IPS DF 6.9 (cell line): Measurements from ENCODE around the gene AK9.
"Not testable (repeated sequence)": the region's sequence is repeated elsewhere in the genome, so short reads cannot be mapped to it uniquely, and the experiment has no call there.

ENCODE experiments used
- DNase-seq: peaks from one replicate; pipeline ENCODE4 v3.0.0-alpha.2; 2013; ENCODE audit warnings: low read depth, low spot score
- H3K27ac ChIP-seq: one replicate; pipeline ENCODE4 v1.5.1; 2013; ENCODE audit warnings: low read length, control low read depth
- H3K27me3 ChIP-seq: 2 replicates; pipeline ENCODE4 v1.6.1; 2013; ENCODE audit warnings: mild to moderate bottlenecking, low read length; ENCODE audit not compliant: control insufficient read depth, insufficient read depth
- H3K36me3 ChIP-seq: 2 replicates; pipeline ENCODE4 v1.6.1; 2013; ENCODE audit warnings: low read length; ENCODE audit not compliant: control insufficient read depth, insufficient read depth
- H3K4me1 ChIP-seq: 2 replicates; pipeline ENCODE4 v1.6.1; 2013; ENCODE audit warnings: low read length; ENCODE audit not compliant: control insufficient read depth, insufficient read depth
- H3K4me3 ChIP-seq: 2 replicates; pipeline ENCODE4 v1.5.1; 2013; ENCODE audit warnings: mild to moderate bottlenecking, low read length
- H3K9me3 ChIP-seq: 2 replicates; pipeline ENCODE4 v1.6.1; 2013; ENCODE audit warnings: low read length, inconsistent platforms; ENCODE audit not compliant: control insufficient read depth, insufficient read depth
- WGBS: extraction: QIAGEN DNeasy Blood & Tissue Kit; methylation state at CpG from one replicate; pipeline ENCODE4 v1.1.7; 2013; ENCODE audit warnings: mixed read lengths, missing lambda C conversion rate; ENCODE audit not compliant: insufficient read length, insufficient coverage; 5-methylcytosine and 5-hydroxymethylcytosine counted together

Gene AK9

GRCh38 chr6:109701221-109701620 lies 10.2 kb upstream of the AK9 start:
- Histone ChIP-seq H3K9me3 (no peaks in the 10 kb centered on the region), H3K27ac (no peak overlapping the region), H3K27me3 (no peaks in the 10 kb centered on the region), H3K4me1 (peaks cover 7% of the 10 kb centered on the region; the same call in 1 of the 2 replicates), H3K36me3 (no peaks in the 10 kb centered on the region), H3K4me3 (no peak overlapping the region)
- WGBS = no CpG with 5 or more reads among the region's 4 CpGs
- no peak for DNase-seq

- Histone ChIP-seq H3K9me3 (no peaks in the 10 kb centered on the region), H3K27ac (no peak overlapping the region), H3K4me1 (0 out of 2 replicates have a peak, but pooled peaks cover 3% of the 10 kb centered on the region), H3K4me3 (no peak overlapping the region), H3K27me3 (no peaks in the 10 kb centered on the region), H3K36me3 (no peaks in the 10 kb centered on the region)
- no peak for DNase-seq
- 100% methylated on average over 2 of the region's 5 CpGs for WGBS
These were observed 5.4 kb upstream of the AK9 start for GRCh38 chr6:109696355-109696754.

GRCh38 chr6:109695468-109695867 lies 4.5 kb upstream of the AK9 start:
- H3K27ac ChIP-seq = no peak overlapping the region
- no CpG with 5 or more reads among the region's 4 CpGs for WGBS
- DNase-seq = no peak

GRCh38 chr6:109693111-109693510 lies 2.1 kb upstream of the AK9 start:
- no peak for DNase-seq
- Histone ChIP-seq H3K27me3 (no peaks in the 10 kb centered on the region), H3K4me3 (no peak overlapping the region), H3K4me1 (0 out of 2 replicates have a peak, but pooled peaks cover 2% of the 10 kb centered on the region), H3K36me3 (no peaks in the 10 kb centered on the region), H3K9me3 (no peaks in the 10 kb centered on the region), H3K27ac (no peak overlapping the region)

More at GRCh38 chr6:109695468-109695867, 4.5 kb upstream of the AK9 start:
- H3K36me3 ChIP-seq = no peaks in the 10 kb centered on the region
- no peaks in the 10 kb centered on the region for H3K27me3 ChIP-seq
- no peak overlapping the region for H3K4me3 ChIP-seq
- H3K9me3 ChIP-seq = no peaks in the 10 kb centered on the region
- H3K4me1 ChIP-seq = no peaks in the 10 kb centered on the region

GRCh38 chr6:109690373-109690736 lies 647 bp downstream of the AK9 start:
- Histone ChIP-seq H3K27ac (no peak overlapping the region), H3K9me3 (no peaks in the 10 kb centered on the region), H3K4me1 (0 out of 2 replicates have a peak, but pooled peaks cover 2% of the 10 kb centered on the region), H3K27me3 (no peaks in the 10 kb centered on the region), H3K36me3 (no peaks in the 10 kb centered on the region), H3K4me3 (peak overlapping the region; percentile 86)
- DNase-seq = peak; percentile 61
- WGBS = no CpG with 5 or more reads among the region's 24 CpGs

GRCh38 chr6:109687271-109687761 lies 3.7 kb downstream of the AK9 start:
- H3K27me3 ChIP-seq = no peaks in the 10 kb centered on the region
- 0 out of 2 replicates have a peak, but pooled peaks cover 2% of the 10 kb centered on the region for H3K4me1 ChIP-seq
- no CpG with 5 or more reads among the region's 2 CpGs for WGBS
- H3K9me3 ChIP-seq = no peaks in the 10 kb centered on the region
- H3K36me3 ChIP-seq = no peaks in the 10 kb centered on the region
- H3K4me3 ChIP-seq = no peak overlapping the region
- DNase-seq = no peak
- H3K27ac ChIP-seq = no peak overlapping the region

- no peak overlapping the region for H3K4me3 ChIP-seq
- H3K4me1 ChIP-seq = 0 out of 2 replicates have a peak, but pooled peaks cover 2% of the 10 kb centered on the region
- H3K27ac ChIP-seq = no peak overlapping the region
- no peak for DNase-seq
- no peaks in the 10 kb centered on the region for H3K36me3 ChIP-seq
- no peaks in the 10 kb centered on the region for H3K27me3 ChIP-seq
- no CpG with 5 or more reads among the region's 1 CpG for WGBS
- no peaks in the 10 kb centered on the region for H3K9me3 ChIP-seq
These were observed 4.3 kb downstream of the AK9 start for GRCh38 chr6:109686566-109687265.

- H3K4me3 ChIP-seq = not testable (repeated sequence)
These were observed 12.1 kb downstream of the AK9 start for GRCh38 chr6:109678661-109679505.

GRCh38 chr6:109678240-109678639 lies 12.8 kb downstream of the AK9 start:
- Histone ChIP-seq H3K9me3 (no peaks in the 10 kb centered on the region), H3K27me3 (no peaks in the 10 kb centered on the region), H3K36me3 (no peaks in the 10 kb centered on the region), H3K4me1 (no peaks in the 10 kb centered on the region; the same call in 1 of the 2 replicates), H3K27ac (no peak overlapping the region), H3K4me3 (no peak overlapping the region)
- no peak for DNase-seq
- WGBS = no CpG with 5 or more reads among the region's 4 CpGs

More at GRCh38 chr6:109678661-109679505, 12.1 kb downstream of the AK9 start:
- not testable (repeated sequence) for H3K27ac ChIP-seq, H3K27me3 ChIP-seq, DNase-seq, H3K36me3 ChIP-seq, H3K4me1 ChIP-seq, H3K9me3 ChIP-seq
- no CpG with 5 or more reads among the region's 15 CpGs for WGBS

- Histone ChIP-seq H3K4me3 (no peak overlapping the region), H3K27me3 (no peaks in the 10 kb centered on the region), H3K27ac (no peak overlapping the region), H3K9me3 (no peaks in the 10 kb centered on the region), H3K36me3 (no peaks in the 10 kb centered on the region), H3K4me1 (no peaks in the 10 kb centered on the region; the same call in 1 of the 2 replicates)
- no CpG with 5 or more reads among the region's 1 CpG for WGBS
- DNase-seq = no peak
These were observed 14.3 kb downstream of the AK9 start for GRCh38 chr6:109676724-109677123.
